Spleen (tissue), 7 donors: ENCODE results near the gene GABRR2.

Experiments
- CTCF ChIP-seq, 11 experiments: fragments of 200-600 bp in 7 of 11; fragments of 450-650 bp in 4 of 11; sonication (generic) in 4 of 11; IDR thresholded peaks in 8 of 11; conservative IDR thresholded peaks in 3 of 11; 1 replicate in 7 of 11; 2 replicates in 4 of 11; pipeline versions ENCODE4 v1.4.0 to v1.8.0; 2016 to 2021; ENCODE audit warnings: antibody characterized with exemption in 11 of 11, inconsistent platforms in 4 of 11, mild to moderate bottlenecking in 1 of 11
- POLR2AphosphoS5 ChIP-seq, 3 donors: sonication (generic); formaldehyde crosslinking; IDR thresholded peaks; one replicate each; pipeline ENCODE4 v1.5.1; 2017; ENCODE audit warnings: antibody characterized with exemption in 3 of 3
- donor health status: DM: no; HTN: no; CAD: no; lungs with moderate emphysema.
- donor health status: DM: no; HTN: no; CAD: no.
- donor health status: DM: no; HTN: no; CAD: no.

GRCh38 chr6:89251976-89252375 lies 63.1 kb downstream of the GABRR2 start:
- no peak for TF ChIP-seq CTCF (IDR thresholded peaks at IDR 0.05 in 8 of 11, conservative IDR thresholded peaks at IDR 0.05 in 3 of 11)
- TF ChIP-seq POLR2AphosphoS5 (IDR thresholded peaks at IDR 0.05) = no peak
